Measurements from ENCODE around the gene THAP3.

- TF ChIP-seq, protein P1, sequence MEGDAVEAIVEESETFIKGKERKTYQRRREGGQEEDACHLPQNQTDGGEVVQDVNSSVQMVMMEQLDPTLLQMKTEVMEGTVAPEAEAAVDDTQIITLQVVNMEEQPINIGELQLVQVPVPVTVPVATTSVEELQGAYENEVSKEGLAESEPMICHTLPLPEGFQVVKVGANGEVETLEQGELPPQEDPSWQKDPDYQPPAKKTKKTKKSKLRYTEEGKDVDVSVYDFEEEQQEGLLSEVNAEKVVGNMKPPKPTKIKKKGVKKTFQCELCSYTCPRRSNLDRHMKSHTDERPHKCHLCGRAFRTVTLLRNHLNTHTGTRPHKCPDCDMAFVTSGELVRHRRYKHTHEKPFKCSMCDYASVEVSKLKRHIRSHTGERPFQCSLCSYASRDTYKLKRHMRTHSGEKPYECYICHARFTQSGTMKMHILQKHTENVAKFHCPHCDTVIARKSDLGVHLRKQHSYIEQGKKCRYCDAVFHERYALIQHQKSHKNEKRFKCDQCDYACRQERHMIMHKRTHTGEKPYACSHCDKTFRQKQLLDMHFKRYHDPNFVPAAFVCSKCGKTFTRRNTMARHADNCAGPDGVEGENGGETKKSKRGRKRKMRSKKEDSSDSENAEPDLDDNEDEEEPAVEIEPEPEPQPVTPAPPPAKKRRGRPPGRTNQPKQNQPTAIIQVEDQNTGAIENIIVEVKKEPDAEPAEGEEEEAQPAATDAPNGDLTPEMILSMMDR (IDR thresholded peaks at IDR 0.05), result peak in 2 of 7 experiments; percentile 12 to 22
- TF ChIP-seq POLR2A (IDR thresholded peaks at IDR 0.05), result peak in 2 of 3 donors; percentile 51 to 61
Observed at GRCh38 chr1:6612641-6613360, 11.9 kb upstream of the THAP3 start.

Measured in body of pancreas (tissue), 4 donors.